GM12878 (cell line): ENCODE measurements around the gene REPS2. TPM values are rescaled to one million over a fixed set of nuclear protein-coding genes. Genes with fewer than 3 reads are reported as not detected.

ENCODE experiments used
- ATAC-seq: fragments of 200-7000 bp; cut with Tn5 transposase; 3 replicates; pipeline ENCODE4 v1.9.1; 2020; ENCODE audit warnings: mild to moderate bottlenecking, moderate library complexity
- BruUV-seq: library from RNA; stranded (reverse); fragments of 400-500 nt; replicated peaks from 2 replicates; lab custom pipeline; 2021; lab: Mats Ljungman, UMichigan
- CTCF ChIA-PET: fragments of 300-600 bp; sonication (Branson Sonifier 250); formaldehyde crosslinking; extraction: SDS; loops from one replicate; lab custom pipeline; 2021; ENCODE audit warnings: inconsistent platforms; lab: Yijun Ruan, JAX
- POLR2A ChIA-PET: fragments of 350-600 bp; formaldehyde crosslinking; extraction: SDS; loops from one replicate; lab custom pipeline; 2021; ENCODE audit warnings: inconsistent platforms; lab: Charles Lee
- RAD21 ChIA-PET: fragments of 300-600 bp; sonication (Branson Sonifier 250); formaldehyde crosslinking; loops from one replicate; lab custom pipeline; 2023; ENCODE audit warnings: antibody characterized with exemption; ENCODE audit not compliant: unreplicated experiment; lab: Charles Lee
- SMC1A ChIA-PET: fragments of 300-600 bp; sonication (Branson Sonifier 250); formaldehyde crosslinking; loops from one replicate; lab custom pipeline; 2023; ENCODE audit not compliant: unreplicated experiment, uncharacterized antibody; lab: Charles Lee
- DNase-seq: peaks from one replicate; pipeline ENCODE4 v3.0.0-alpha.2; 2011; ENCODE audit warnings: low read depth, low spot score
- FAIRE-seq: peaks from 3 replicates; lab custom pipeline; 2011; peaks lifted over from hg19 to GRCh38; lab: Jason Lieb, UNC
- H2AFZ ChIP-seq: 2 replicates; pipeline ENCODE4 v1.6.0; 2011; ENCODE audit warnings: low read depth, low read length, control low read depth; ENCODE audit not compliant: control insufficient read depth
- H3K27ac ChIP-seq: 2 replicates; pipeline ENCODE4 v1.5.1; 2011; ENCODE audit warnings: control low read depth; ENCODE audit not compliant: control insufficient read depth, insufficient read depth
- H3K27me3 ChIP-seq, 2 experiments: replicated peaks in 1 of 2; 2 replicates each; pipeline versions ENCODE4 v1.6.0 to v1.6.1; 2011; ENCODE audit warnings: low read length in 1 of 2; ENCODE audit not compliant: control insufficient read depth in 2 of 2, insufficient read depth in 2 of 2
- H3K36me3 ChIP-seq, 2 experiments: 2 replicates each; pipeline ENCODE4 v1.5.1; 2011; ENCODE audit warnings: low read length in 1 of 2; ENCODE audit not compliant: control insufficient read depth in 2 of 2, insufficient read depth in 2 of 2
- H3K4me1 ChIP-seq: 2 replicates; pipeline ENCODE4 v1.6.1; 2011; ENCODE audit warnings: mild to moderate bottlenecking, low read length, moderate library complexity, mixed read lengths; ENCODE audit not compliant: control insufficient read depth, insufficient read depth
- H3K4me2 ChIP-seq: 2 replicates; pipeline ENCODE4 v1.6.0; 2011; ENCODE audit warnings: control low read depth; ENCODE audit not compliant: control insufficient read depth, insufficient read depth
- H3K4me3 ChIP-seq: fragments of 200-600 bp; sonication (generic); 2 replicates; pipeline ENCODE4 v1.5.1; 2016
- H3K79me2 ChIP-seq: 2 replicates; pipeline ENCODE4 v1.6.0; 2011; ENCODE audit warnings: low read length; ENCODE audit not compliant: control insufficient read depth, insufficient read depth
- H3K9ac ChIP-seq: 2 replicates; pipeline ENCODE4 v1.8.0; 2011; ENCODE audit warnings: low read length, control low read depth, mixed read lengths; ENCODE audit not compliant: control insufficient read depth, insufficient read depth
- H3K9me3 ChIP-seq: replicated peaks from 3 replicates; pipeline ENCODE4 v1.5.1; 2011; ENCODE audit warnings: mild to moderate bottlenecking, low read length; ENCODE audit not compliant: control insufficient read depth, insufficient read depth
- H4K20me1 ChIP-seq: 2 replicates; pipeline ENCODE4 v1.6.0; 2011; ENCODE audit not compliant: control insufficient read depth, insufficient read depth
- ASH2L ChIP-seq: fragments of 300-600, 200-600 bp; sonication (generic); IDR thresholded peaks from 2 replicates; pipeline ENCODE4 v1.6.1; 2017; ENCODE audit warnings: low read depth, mild to moderate bottlenecking, borderline replicate concordance
- EED ChIP-seq: sonication (generic); IDR thresholded peaks from 2 replicates; pipeline ENCODE4 v1.6.1; 2016; ENCODE audit warnings: antibody characterized with exemption, low read depth
- EP300 ChIP-seq, 2 experiments: fragments of 150-350 bp in 1 of 2; IDR thresholded peaks; 2 replicates each; pipeline ENCODE4 v1.6.1; 2011 to 2012; ENCODE audit warnings: low read depth in 2 of 2, low read length in 2 of 2, borderline replicate concordance in 1 of 2, improper control_type of control experiment in 1 of 2, inconsistent platforms in 1 of 2; ENCODE audit not compliant: control insufficient read depth in 1 of 2
- EZH2 ChIP-seq: IDR thresholded peaks from 2 replicates; pipeline ENCODE4 v1.6.1; 2012; ENCODE audit warnings: low read depth, mild to moderate bottlenecking, control low read depth, inconsistent platforms, low read length, borderline replicate concordance; ENCODE audit not compliant: control insufficient read depth
- HDAC6 ChIP-seq: fragments of 200-600 bp; sonication (generic); IDR thresholded peaks from one replicate; pipeline ENCODE4 v1.8.0; 2017; ENCODE audit warnings: antibody characterized with exemption; ENCODE audit not compliant: unreplicated experiment
- NR2C2 ChIP-seq: IDR thresholded peaks from 2 replicates; pipeline ENCODE4 v1.6.1; 2011; ENCODE audit warnings: borderline replicate concordance, low read depth; ENCODE audit not compliant: control insufficient read depth, insufficient read length
- POLR2AphosphoS5 ChIP-seq: IDR thresholded peaks from 2 replicates; pipeline ENCODE4 v1.6.1; 2011; ENCODE audit warnings: mild to moderate bottlenecking, low read length, inconsistent platforms
- SREBF2 ChIP-seq: IDR thresholded peaks from 2 replicates; pipeline ENCODE4 v1.6.1; 2012; ENCODE audit warnings: mild to moderate bottlenecking, low read length
- YBX1 ChIP-seq: fragments of 450-650 bp; IDR thresholded peaks from 2 replicates; pipeline ENCODE4 v1.6.1; 2016; ENCODE audit warnings: antibody characterized with exemption
- ZBTB40 ChIP-seq: fragments of 450-650 bp; IDR thresholded peaks from 2 replicates; pipeline ENCODE4 v1.6.1; 2016; ENCODE audit warnings: mild to moderate bottlenecking, moderate library complexity, borderline replicate concordance
- ZNF687 ChIP-seq: fragments of 450-650 bp; IDR thresholded peaks from 2 replicates; pipeline ENCODE4 v1.6.1; 2017; ENCODE audit warnings: mild to moderate bottlenecking, moderate library complexity
- ZZZ3 ChIP-seq: IDR thresholded peaks from 2 replicates; pipeline ENCODE4 v1.6.1; 2011; ENCODE audit warnings: low read depth; ENCODE audit not compliant: control insufficient read depth, insufficient read length
- WGBS: methylation state at CpG from one replicate; pipeline ENCODE4 v1.1.6; 2016; ENCODE audit warnings: low lambda C conversion rate; ENCODE audit not compliant: insufficient replicate concordance, insufficient coverage; ENCODE audit errors: missing lambda C conversion rate; 5-methylcytosine and 5-hydroxymethylcytosine counted together
- in situ Hi-C: fragments of 300-500 bp; cut with MboI; formaldehyde crosslinking; loops from 9 replicates; pipeline ENCODE4 v1.14.3; 2018; ENCODE audit warnings: mixed read lengths
- intact Hi-C: fragments of 100-400 bp; cut with micrococcal nuclease; formaldehyde crosslinking; loops from one replicate; pipeline ENCODE4 v1.14.2; 2022; ENCODE audit not compliant: unreplicated experiment
- polyA plus RNA-seq, 11 experiments: library from polyadenylated mRNA; depleted of rRNA in 4 of 11; unstranded in 6 of 11; stranded (reverse) in 5 of 11; fragments of >200 nt; fragmentation: Nextera tagmentation in 4 of 11; fragmentation: Illumina TruSeq in 1 of 11; extraction: Ambion mirVana in 4 of 11; extraction: Trizol in 1 of 11; gene quantifications; 1 replicate in 1 of 11; 2 replicates in 10 of 11; pipeline versions ENCODE4 v1.2.1 to v1.2.3, GENCODE V29; 2011 to 2016; ENCODE audit warnings: inconsistent platforms in 2 of 11, missing spikeins in 2 of 11, low read depth in 1 of 11
- total RNA-seq, 4 experiments: library from RNA; depleted of rRNA in 3 of 4; stranded (reverse); fragments of >200 nt in 3 of 4; fragmentation: Illumina TruSeq in 1 of 4; extraction: Trizol in 1 of 4; gene quantifications; 2 replicates each; pipeline versions ENCODE4 v1.2.1 to v1.2.3, GENCODE V29; 2013 to 2021

REPS2 gene
- total and polyA plus RNA-seq, 10 of the 15 experiments (the other 5 are each of a cell fraction or from before 2014, with no cell fraction given), result 2.1 to 6.8 (median 3.9) TPM

- DNase-seq (no peak), FAIRE-seq (no peak), ATAC-seq (no peak)
- Histone ChIP-seq H3K27me3 (no peaks in the 10 kb centered on the region), H3K79me2 (no peaks in the 10 kb centered on the region), H3K4me1 (no peaks in the 10 kb centered on the region), H4K20me1 (no peaks in the 10 kb centered on the region), H3K9ac (no peak overlapping the region), H3K9me3 (no peaks in the 10 kb centered on the region; the same call in 2 of the 3 replicates), H3K4me3 (no peak overlapping the region), H3K4me2 (no peak overlapping the region), H3K36me3 (no peaks in the 10 kb centered on the region), H3K27ac (no peak overlapping the region), H2AFZ (no peak overlapping the region)
- intact Hi-C loops, result no loop called here
- ChIA-PET RAD21 (no interaction called here), POLR2A (interaction anchor here (0.6 kb wide), 1 partner anchor 1372 kb away, joined by 3 read pairs; no protein-coding TSS in a partner anchor), CTCF (interaction anchor here (0.9 kb wide), 1 partner anchor 11 kb away, joined by 3 read pairs; no protein-coding TSS in a partner anchor), SMC1A (no interaction called here)
- WGBS, result 16% methylated on average over 2 of the region's 2 CpGs
- BruUV-seq, result no TSS peak
- in situ Hi-C loops, result no loop called here
- no peak for TF ChIP-seq SREBF2
- TF ChIP-seq POLR2AphosphoS5, result no peak
- TF ChIP-seq EZH2, result no peak
- no peak for TF ChIP-seq ZBTB40
- no peak for TF ChIP-seq ASH2L
- no peak for TF ChIP-seq ZZZ3
- TF ChIP-seq EP300 (IDR thresholded peaks at IDR 0.05; ENCODE audit: borderline replicate concordance in 1 of 2, control insufficient read depth in 1 of 2, low read depth in 2 of 2, low read length in 2 of 2), result no peak
- no peak for TF ChIP-seq ZNF687
- no peak for TF ChIP-seq NR2C2
- TF ChIP-seq HDAC6, result no peak
- no peak for TF ChIP-seq YBX1
- no peak for TF ChIP-seq EED
These were observed 20.4 kb downstream of the REPS2 start for GRCh38 chrX:16966752-16967448.
